BE2C (cell line): ENCODE results near the gene CYP39A1.

ENCODE experiments used
- DNase-seq: peaks from one replicate; pipeline ENCODE4 v3.0.0-alpha.2; 2020
- H3K27me3 ChIP-seq: fragments of 250-450 bp; sonication (Bioruptor Pico); 2 replicates; pipeline ENCODE4 v1.5.1; 2020; ENCODE audit warnings: mild to moderate bottlenecking
- H3K36me3 ChIP-seq: fragments of 250-450 bp; sonication (Bioruptor Pico); 2 replicates; pipeline ENCODE4 v1.5.1; 2020; ENCODE audit warnings: mild to moderate bottlenecking
- H3K4me1 ChIP-seq: fragments of 250-450 bp; sonication (Bioruptor Pico); 2 replicates; pipeline ENCODE4 v1.5.1; 2020
- H3K4me3 ChIP-seq: 2 replicates; pipeline ENCODE4 v1.5.1; 2011; ENCODE audit warnings: low read depth, low read length
- H3K9me3 ChIP-seq: fragments of 250-450 bp; sonication (Bioruptor Pico); 2 replicates; pipeline ENCODE4 v1.5.1; 2020
- CTCF ChIP-seq: IDR thresholded peaks from 2 replicates; pipeline ENCODE4 v1.5.1; 2012; ENCODE audit warnings: mild to moderate bottlenecking, low read depth, low read length

Gene CYP39A1

GRCh38 chr6:46556053-46556452, 96.6 kb downstream of the CYP39A1 start:
- no peak for DNase-seq

GRCh38 chr6:46555129-46555528, 97.5 kb downstream of the CYP39A1 start:
- H3K4me1 ChIP-seq: no peaks in the 10 kb centered on the region
- no peaks in the 10 kb centered on the region for H3K36me3 ChIP-seq
- no peaks in the 10 kb centered on the region for H3K9me3 ChIP-seq
- no peak overlapping the region for H3K4me3 ChIP-seq
- TF ChIP-seq CTCF: no peak
- DNase-seq: no peak
- H3K27me3 ChIP-seq: no peaks in the 10 kb centered on the region

More at GRCh38 chr6:46556053-46556452, 96.6 kb downstream of the CYP39A1 start:
- no peaks in the 10 kb centered on the region for H3K27me3 ChIP-seq
- H3K36me3 ChIP-seq: no peaks in the 10 kb centered on the region
- no peaks in the 10 kb centered on the region for H3K4me1 ChIP-seq
- TF ChIP-seq CTCF: no peak
- H3K9me3 ChIP-seq: no peaks in the 10 kb centered on the region
- H3K4me3 ChIP-seq: no peak overlapping the region

- Histone ChIP-seq H3K9me3 (no peaks in the 10 kb centered on the region), H3K4me1 (no peaks in the 10 kb centered on the region), H3K27me3 (no peaks in the 10 kb centered on the region), H3K36me3 (no peaks in the 10 kb centered on the region), H3K4me3 (no peak overlapping the region)
- no peak for DNase-seq
- TF ChIP-seq CTCF: no peak
Measured at GRCh38 chr6:46549155-46549554, 103.5 kb downstream of the CYP39A1 start.

- H3K36me3 ChIP-seq: no peaks in the 10 kb centered on the region
- TF ChIP-seq CTCF: no peak
- DNase-seq: no peak
- no peaks in the 10 kb centered on the region; the same call in 1 of the 2 replicates for H3K9me3 ChIP-seq
- H3K27me3 ChIP-seq: no peaks in the 10 kb centered on the region
- H3K4me1 ChIP-seq: no peaks in the 10 kb centered on the region
- H3K4me3 ChIP-seq: no peak overlapping the region
Measured at GRCh38 chr6:46541556-46541955, 111.1 kb downstream of the CYP39A1 start.

GRCh38 chr6:46539866-46540265, 112.8 kb downstream of the CYP39A1 start:
- Histone ChIP-seq H3K4me3 (no peak overlapping the region), H3K9me3 (no peaks in the 10 kb centered on the region; the same call in 1 of the 2 replicates), H3K36me3 (no peaks in the 10 kb centered on the region), H3K27me3 (no peaks in the 10 kb centered on the region), H3K4me1 (no peaks in the 10 kb centered on the region)
- no peak for DNase-seq
- no peak for TF ChIP-seq CTCF

- H3K9me3 ChIP-seq: no peaks in the 10 kb centered on the region; the same call in 1 of the 2 replicates
- no peak overlapping the region for H3K4me3 ChIP-seq
- no peak for TF ChIP-seq CTCF
- no peaks in the 10 kb centered on the region for H3K4me1 ChIP-seq
- DNase-seq: no peak
- H3K36me3 ChIP-seq: no peaks in the 10 kb centered on the region
- no peaks in the 10 kb centered on the region for H3K27me3 ChIP-seq
Measured at GRCh38 chr6:46538800-46539480, 113.7 kb downstream of the CYP39A1 start.
